COLO829 (cell line): ENCODE data around the gene CLEC10A.
"Not testable (repeated sequence)": the region's sequence is repeated elsewhere in the genome, so short reads cannot be mapped to it uniquely, and the experiment has no call there.

ENCODE experiments used
- DNase-seq: peaks from one replicate; pipeline ENCODE4 v3.0.0; 2012; ENCODE audit warnings: low spot score

The CLEC10A gene

DNA sequence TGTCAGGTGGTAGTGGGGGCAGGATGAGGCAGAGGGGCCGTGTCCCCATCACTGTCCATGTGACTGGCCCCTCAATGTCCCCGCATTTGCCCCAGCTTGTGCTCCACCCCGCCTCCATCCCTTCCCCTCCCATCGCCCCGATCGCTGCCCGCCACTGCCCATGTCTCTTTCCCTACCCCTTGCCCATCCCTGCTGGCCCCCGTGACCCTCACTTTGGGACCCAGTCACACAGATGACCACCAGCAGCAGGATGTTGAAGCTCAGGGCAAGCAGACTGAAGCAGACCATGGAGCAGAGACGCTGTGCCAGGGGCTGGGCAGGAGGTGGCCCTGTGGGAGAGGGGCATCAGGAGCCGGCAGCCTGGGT, 28.5 kb upstream of the CLEC10A start:
- no peak for DNase-seq

DNA sequence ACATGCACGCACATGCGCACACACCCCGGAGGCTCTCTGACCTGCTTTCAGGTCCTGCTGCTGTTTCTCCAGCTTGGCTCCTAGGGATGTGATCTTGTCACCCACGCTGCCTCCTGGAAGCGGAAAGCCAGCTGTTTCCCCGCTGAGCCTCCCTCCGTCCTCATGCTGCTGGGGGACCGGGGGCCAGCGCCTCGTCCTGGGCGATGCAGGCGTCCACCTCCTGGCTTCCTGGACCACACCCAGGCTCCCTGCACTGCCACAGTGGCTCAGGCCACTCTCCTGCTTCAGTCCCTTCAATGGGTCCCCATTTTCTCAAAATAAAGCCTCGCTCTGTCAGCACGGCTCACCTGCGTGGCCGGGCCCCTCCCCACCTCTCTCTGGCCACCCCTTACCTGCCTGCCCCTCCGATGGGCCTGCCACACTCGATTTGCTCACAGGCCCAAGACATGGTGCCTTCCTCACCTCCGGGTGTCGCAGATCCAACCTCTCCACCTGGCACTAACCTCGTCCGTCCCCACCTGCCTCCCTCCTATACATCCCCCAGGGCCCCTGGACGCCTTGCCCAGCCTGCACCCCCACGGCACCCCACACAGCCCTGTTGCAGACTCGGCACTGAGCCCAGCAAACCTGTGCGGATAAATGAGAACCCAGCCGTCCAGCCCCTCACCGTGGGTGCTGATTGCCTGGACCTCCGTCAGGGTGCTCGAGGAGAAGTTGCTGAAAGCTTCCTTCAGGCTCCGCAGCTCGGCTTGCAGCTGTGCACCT, 27.9 kb upstream of the CLEC10A start:
- no peak for DNase-seq

DNA sequence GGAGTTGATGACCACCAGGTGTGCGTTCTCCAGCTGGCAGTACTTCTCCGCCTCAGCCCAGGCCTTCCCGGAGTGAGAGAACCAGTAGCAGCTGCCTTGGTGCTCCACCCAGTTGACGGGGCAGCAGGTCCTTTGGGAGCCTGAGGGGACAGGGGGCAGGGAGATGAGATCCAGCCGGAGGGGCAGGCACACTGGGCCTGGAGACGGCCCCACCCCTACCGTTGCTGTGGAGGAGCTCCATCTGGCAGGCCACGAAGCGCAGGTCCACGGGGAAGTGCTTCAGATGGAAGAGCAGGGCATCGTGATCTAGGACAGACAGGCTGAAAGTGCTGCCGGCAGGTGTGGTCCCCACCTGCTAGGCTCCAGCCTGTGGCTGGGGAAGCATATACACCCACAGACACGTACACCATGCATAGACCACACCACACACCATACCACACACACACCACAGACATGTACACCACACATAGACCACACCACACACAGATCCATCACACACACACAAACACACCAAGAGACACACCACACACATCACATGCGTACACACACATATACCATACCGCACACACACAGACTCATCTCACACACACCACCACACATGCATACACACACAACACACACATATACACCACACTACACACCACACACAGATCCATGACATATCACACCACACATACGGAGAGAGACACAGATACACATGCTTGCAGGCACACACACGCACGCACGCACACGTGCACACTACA, 27.1 kb upstream of the CLEC10A start:
- DNase-seq = no peak

- DNase-seq = no peak
These were observed 22.4 kb upstream of the CLEC10A start for GRCh38 chr17:7102421-7102820.

DNA sequence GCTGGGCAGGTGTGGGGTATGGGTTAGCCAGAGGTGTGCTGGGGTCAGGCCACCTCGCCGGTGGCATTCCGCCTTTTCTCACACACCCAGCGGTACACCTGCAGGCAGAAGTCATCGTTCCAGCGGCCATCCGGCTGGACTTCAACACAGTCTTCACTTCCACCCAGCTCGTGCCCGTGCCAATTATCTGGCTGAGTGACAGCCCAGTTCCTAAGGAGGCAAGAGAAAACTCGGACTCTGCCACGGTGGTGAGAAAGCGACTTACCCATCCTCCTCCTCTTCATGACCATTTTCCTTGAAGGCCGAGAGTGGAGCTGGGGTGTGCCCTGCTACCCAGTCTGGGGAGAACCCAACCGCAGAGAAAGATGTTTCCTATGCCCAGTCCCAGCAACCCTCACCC, 21.5 kb upstream of the CLEC10A start:
- no peak for DNase-seq

GRCh38 chr17:7100641-7101379, 20.8 kb upstream of the CLEC10A start:
- DNase-seq = not testable (repeated sequence)

DNA sequence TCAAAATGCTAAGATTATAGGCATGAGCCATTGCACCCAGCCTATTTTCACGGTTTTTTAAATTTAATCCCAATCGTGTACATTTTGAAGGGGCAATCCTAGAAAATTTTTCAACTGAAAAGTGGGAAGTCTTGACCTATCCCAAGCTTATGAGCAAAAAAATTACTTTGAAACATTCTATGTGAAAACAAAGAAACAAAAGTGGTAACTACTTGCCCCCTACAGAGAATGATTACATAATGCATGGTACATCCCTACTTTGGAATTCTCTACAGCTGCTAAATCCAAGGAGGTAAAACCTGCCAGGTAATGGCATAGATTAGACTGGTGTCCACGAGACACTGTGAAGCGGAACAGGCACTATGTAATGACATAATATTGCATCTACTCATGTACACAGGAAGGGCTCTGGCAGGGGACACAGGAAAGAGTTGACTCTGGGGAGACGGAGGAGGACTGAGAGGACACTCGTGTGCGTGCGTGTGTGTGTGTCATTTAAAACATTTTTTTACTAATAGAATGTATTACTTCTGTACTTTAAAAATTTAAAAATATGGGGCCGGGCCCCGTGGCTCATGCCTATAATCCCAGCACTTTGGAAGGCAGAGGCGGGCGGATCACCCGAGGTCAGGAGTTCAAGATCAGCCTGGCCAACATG, 18.9 kb upstream of the CLEC10A start:
- DNase-seq = no peak

- no peak for DNase-seq
These were observed 17.9 kb upstream of the CLEC10A start for GRCh38 chr17:7097940-7098339.

- no peak for DNase-seq
These were observed 15.6 kb upstream of the CLEC10A start for GRCh38 chr17:7095625-7096024.

- no peak for DNase-seq
These were observed 14.6 kb upstream of the CLEC10A start for GRCh38 chr17:7094652-7095019.

DNA sequence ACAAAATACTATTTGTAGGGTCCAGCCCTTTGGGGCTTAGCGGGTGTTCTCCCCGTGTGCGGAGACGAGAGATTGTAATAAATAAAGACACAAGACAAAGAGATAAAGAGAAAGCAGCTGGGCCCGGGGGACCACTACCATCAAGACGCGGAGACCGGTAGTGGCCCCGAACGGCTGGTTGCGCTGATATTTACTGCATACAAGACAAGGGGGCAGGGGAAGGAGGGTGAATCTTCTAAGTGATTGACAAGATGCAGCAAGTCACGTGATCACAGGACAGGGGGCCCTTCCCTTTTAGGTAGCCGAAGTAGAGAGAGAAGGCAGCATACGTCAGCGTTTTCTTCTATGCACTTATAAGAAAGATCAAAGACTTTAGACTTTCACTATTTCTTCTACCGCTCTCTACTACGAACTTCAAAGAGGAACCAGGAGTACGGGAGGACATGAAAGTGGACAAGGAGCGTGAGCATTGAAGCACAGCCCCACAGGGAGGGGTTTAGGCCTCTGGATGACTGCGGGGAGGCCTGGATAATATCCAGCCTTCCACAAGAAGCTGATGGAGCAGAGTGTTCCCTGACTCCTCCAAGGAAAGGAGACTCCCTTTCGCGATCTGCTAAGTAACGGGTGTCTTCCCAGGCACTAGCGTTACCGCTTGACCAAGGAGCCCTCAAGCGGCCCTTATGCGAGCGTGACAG, 11.4 kb upstream of the CLEC10A start:
- DNase-seq = not testable (repeated sequence)

GRCh38 chr17:7089570-7089969, 9.5 kb upstream of the CLEC10A start:
- DNase-seq = not testable (repeated sequence)

- DNase-seq = not testable (repeated sequence)
These were observed 8.4 kb upstream of the CLEC10A start for GRCh38 chr17:7088442-7088841.

GRCh38 chr17:7084088-7084487, 4.0 kb upstream of the CLEC10A start:
- no peak for DNase-seq

DNA sequence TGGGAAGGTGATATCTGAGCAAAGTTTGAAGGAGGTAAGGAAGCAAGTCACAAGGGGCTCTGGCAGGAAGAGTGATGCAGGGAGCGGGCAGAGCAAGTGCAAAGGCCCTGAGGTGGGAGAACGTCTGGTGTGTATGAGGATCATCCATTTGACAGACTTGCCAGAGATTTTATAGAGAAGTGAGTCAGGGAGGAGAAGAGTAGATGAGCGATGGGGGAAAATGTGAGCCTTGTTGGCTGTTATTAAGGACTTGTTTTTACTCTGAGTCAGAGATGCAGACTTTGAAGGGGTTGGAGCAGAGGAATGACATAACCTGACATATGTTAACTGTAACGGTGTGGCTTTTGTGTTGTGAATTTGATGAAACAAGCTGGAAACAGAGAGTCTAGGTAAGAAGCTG, 3.5 kb upstream of the CLEC10A start:
- DNase-seq = no peak

DNA sequence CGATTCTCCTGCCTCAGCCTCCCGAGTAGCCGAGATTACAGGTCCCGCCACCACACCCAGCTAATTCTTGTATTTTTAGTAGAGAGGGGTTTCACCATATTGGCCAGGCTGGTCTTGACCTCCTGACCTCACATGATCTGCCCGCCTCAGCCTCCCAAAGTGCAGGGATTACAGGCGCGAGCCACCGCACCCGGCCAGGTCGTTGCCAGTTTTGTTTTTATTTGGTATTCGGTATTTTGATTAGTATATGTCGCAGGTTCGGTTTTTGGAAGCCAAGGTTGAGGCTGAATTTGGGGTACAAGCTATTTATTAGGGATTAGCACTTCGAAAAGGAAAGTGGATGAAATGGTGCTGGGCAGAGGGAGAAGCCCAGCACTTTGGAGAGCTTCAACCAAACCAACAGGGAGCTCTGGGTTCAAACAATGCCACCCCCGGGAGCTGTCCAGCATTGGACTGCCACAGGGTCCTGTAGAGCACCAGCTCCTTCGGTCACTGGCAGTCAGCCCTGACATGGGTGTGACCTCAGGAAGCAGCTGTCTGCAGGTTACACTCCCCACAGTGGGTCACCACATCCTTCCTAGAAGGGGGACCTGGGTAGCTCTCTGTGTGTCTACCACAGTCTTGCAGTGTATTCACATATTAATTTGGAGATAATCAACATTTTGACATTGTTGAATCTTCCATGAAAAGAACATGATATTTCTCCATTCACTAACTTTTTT, 1.5 kb upstream of the CLEC10A start:
- no peak for DNase-seq

DNA sequence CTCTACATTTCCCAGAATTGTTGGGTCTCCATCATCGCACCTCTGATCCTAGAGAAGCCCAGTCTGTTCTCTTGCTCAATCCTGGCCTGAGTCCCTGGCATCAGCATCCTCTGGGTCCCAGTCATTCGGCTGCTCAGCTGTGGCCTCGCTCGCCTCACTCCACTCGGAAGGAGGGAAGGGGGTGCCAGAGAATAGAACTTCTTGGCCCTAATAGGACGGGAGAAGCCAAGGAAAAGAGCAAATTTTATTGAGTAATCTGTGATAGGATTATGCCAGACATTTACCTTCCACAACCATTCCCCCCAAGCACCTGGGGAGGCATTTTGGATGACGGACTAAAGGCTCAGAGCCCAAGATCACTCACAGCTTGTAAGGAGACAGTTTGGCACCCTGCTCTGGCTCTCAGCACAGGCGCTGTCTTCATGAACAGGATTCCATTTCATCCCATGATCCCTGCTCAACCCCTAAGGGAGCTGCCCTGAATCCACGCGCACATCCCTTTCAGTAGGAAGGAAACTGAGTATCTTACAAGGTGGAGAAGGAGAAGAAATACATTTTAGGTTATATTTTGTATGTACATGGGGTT, 498 bp upstream of the CLEC10A start:
- no peak for DNase-seq

DNA sequence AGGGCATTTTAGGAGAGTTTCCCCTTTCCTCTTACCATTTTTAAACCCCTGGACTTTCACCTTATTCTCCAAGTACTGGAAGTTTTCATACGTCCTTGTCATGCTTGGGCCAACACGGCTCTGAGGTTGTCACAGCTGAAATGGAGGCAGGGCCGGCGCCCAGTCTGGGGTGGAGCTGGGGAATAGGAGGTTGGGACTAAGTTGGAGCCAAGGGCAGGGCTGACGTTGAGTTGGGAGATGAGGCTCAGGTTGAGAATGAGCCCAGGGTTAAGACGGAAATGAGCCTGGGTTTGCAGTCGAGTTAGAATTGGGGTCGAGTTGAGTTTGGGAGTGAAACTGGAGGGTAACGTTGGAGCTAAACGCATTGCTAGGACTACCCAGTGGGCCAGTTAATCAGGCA, 1.3 kb downstream of the CLEC10A start:
- no peak for DNase-seq

DNA sequence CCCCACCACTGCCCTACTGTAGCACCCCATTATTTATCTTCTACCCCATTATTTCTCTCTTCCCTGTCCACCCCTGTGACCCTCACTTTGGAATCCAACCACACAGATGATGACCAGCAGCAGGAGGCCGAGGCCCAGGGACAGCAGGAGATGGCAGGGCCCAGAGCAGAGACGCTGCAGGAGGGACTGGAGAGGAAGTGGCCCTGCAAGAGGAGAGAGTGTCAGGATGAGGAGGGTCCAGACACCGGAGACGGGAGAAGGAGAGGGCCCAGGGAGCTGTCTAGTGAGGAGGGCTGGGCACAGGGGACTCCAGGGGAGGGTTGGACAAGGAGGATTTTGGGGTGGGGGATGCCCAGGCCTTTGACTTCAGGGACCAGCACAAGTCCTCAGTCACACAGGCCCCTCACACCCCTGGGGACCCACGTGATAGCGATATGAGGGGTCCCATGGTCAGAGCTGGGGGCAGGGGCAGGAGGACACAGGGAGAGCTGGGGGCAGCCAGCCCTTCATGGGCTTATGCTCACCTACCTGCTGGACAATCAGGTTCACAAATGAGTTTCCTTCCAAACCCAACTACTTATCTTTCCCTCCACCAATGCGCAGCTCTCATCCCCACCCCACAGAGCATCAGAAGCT, 2.0 kb downstream of the CLEC10A start:
- no peak for DNase-seq

- no peak for DNase-seq
These were observed 5.1 kb downstream of the CLEC10A start for GRCh38 chr17:7074931-7075330.
